Neural cell (in vitro differentiated cells): ENCODE data around the gene VAV3. TPM values are rescaled to one million over a fixed set of nuclear protein-coding genes. Genes with fewer than 3 reads are reported as not detected.

ENCODE experiments used
- H2AFZ ChIP-seq: fragments of 200-600, 300-800 bp; sonication (generic), shearing (Covaris generic); 2 replicates; pipeline ENCODE4 v1.6.0; 2014; ENCODE audit warnings: low read depth, mild to moderate bottlenecking, antibody characterized with exemption, low read length, moderate library complexity
- H3F3A ChIP-seq: fragments of 200-600 bp; shearing (Covaris generic); 2 replicates; pipeline ENCODE4 v1.6.1; 2016; ENCODE audit warnings: mild to moderate bottlenecking, moderate library complexity, mixed read lengths, antibody characterized with exemption, low read length; ENCODE audit not compliant: insufficient read depth, poor library complexity, severe bottlenecking
- H3K27ac ChIP-seq: fragments of 200-600, 300-800 bp; sonication (generic), shearing (Covaris generic); 2 replicates; pipeline ENCODE4 v1.5.1; 2014; ENCODE audit warnings: mild to moderate bottlenecking, low read length, moderate library complexity
- H3K27me3 ChIP-seq: fragments of 300-800, 200-600 bp; sonication (generic), shearing (Covaris generic); 2 replicates; pipeline ENCODE4 v1.6.0; 2014; ENCODE audit warnings: mild to moderate bottlenecking, low read depth, low read length, moderate library complexity; ENCODE audit not compliant: insufficient read depth
- H3K36me3 ChIP-seq: fragments of 300-800, 200-600 bp; sonication (generic), shearing (Covaris generic); 2 replicates; pipeline ENCODE4 v1.5.1; 2014; ENCODE audit warnings: mild to moderate bottlenecking, antibody characterized with exemption, low read length, moderate library complexity; ENCODE audit not compliant: insufficient read depth
- H3K4me2 ChIP-seq: fragments of 300-800, 200-600 bp; sonication (generic), shearing (Covaris generic); 2 replicates; pipeline ENCODE4 v1.6.0; 2014; ENCODE audit warnings: mild to moderate bottlenecking, low read length
- H3K4me3 ChIP-seq: fragments of 300-800, 200-600 bp; sonication (generic), shearing (Covaris generic); 2 replicates; pipeline ENCODE4 v1.5.1; 2014; ENCODE audit warnings: mild to moderate bottlenecking, low read length, moderate library complexity
- H3K79me2 ChIP-seq: fragments of 200-600 bp; shearing (Covaris generic); replicated peaks from 2 replicates; pipeline ENCODE4 v1.6.0; 2014; ENCODE audit warnings: mild to moderate bottlenecking, low read length, moderate library complexity; ENCODE audit not compliant: insufficient read depth
- H3K9ac ChIP-seq: fragments of 300-800, 200-600 bp; sonication (generic), shearing (Covaris generic); 2 replicates; pipeline ENCODE4 v1.6.1; 2016; ENCODE audit warnings: mild to moderate bottlenecking, low read length, mixed read lengths
- H3K9me2 ChIP-seq: fragments of 200-600 bp; shearing (Covaris generic); 2 replicates; pipeline ENCODE4 v1.6.1; 2016; ENCODE audit warnings: mild to moderate bottlenecking, low read length, mixed read lengths; ENCODE audit not compliant: insufficient read depth
- H3K9me3 ChIP-seq: fragments of 200-600, 300-800 bp; sonication (generic), shearing (Covaris generic); 2 replicates; pipeline ENCODE4 v1.6.1; 2016; ENCODE audit warnings: mild to moderate bottlenecking, mixed run types, low read length, moderate library complexity, mixed read lengths
- H4K20me1 ChIP-seq: fragments of 200-600 bp; shearing (Covaris generic); 2 replicates; pipeline ENCODE4 v1.6.1; 2016; ENCODE audit warnings: mild to moderate bottlenecking, mixed run types; ENCODE audit not compliant: insufficient read depth
- CTCF ChIP-seq: fragments of 450-650 bp; IDR thresholded peaks from 2 replicates; pipeline ENCODE4 v1.5.1; 2014; ENCODE audit warnings: antibody characterized with exemption, mild to moderate bottlenecking, moderate library complexity; ENCODE audit not compliant: poor library complexity, severe bottlenecking
- EP300 ChIP-seq: fragments of 450-650 bp; conservative IDR thresholded peaks from 2 replicates; pipeline ENCODE4 v1.6.1; 2014; ENCODE audit warnings: antibody characterized with exemption, mild to moderate bottlenecking, moderate library complexity; ENCODE audit not compliant: poor library complexity, severe bottlenecking
- EZH2 ChIP-seq: fragments of 200-600, 300-800 bp; shearing (Covaris generic), sonication (generic); IDR thresholded peaks from 2 replicates; pipeline ENCODE4 v1.6.1; 2014; ENCODE audit warnings: antibody characterized with exemption, low read length, borderline replicate concordance, mild to moderate bottlenecking; ENCODE audit not compliant: insufficient read depth, poor library complexity, severe bottlenecking
- MXI1 ChIP-seq: fragments of 450-650 bp; conservative IDR thresholded peaks from 2 replicates; pipeline ENCODE4 v1.6.1; 2014; ENCODE audit warnings: antibody characterized with exemption, mild to moderate bottlenecking; ENCODE audit not compliant: poor library complexity, severe bottlenecking
- POLR2AphosphoS5 ChIP-seq: IDR thresholded peaks from 2 replicates; pipeline ENCODE4 v1.6.1; 2012
- RAD21 ChIP-seq: fragments of 450-650 bp; conservative IDR thresholded peaks from 2 replicates; pipeline ENCODE4 v1.6.1; 2014; ENCODE audit warnings: antibody characterized with exemption, mild to moderate bottlenecking, moderate library complexity
- REST ChIP-seq: IDR thresholded peaks from 2 replicates; pipeline ENCODE4 v1.6.1; 2012; ENCODE audit warnings: borderline replicate concordance
- SMC3 ChIP-seq: fragments of 450-650 bp; conservative IDR thresholded peaks from 2 replicates; pipeline ENCODE4 v1.6.1; 2014; ENCODE audit warnings: antibody characterized with exemption, mild to moderate bottlenecking, moderate library complexity; ENCODE audit not compliant: poor library complexity
- TAF1 ChIP-seq: IDR thresholded peaks from 2 replicates; pipeline ENCODE4 v1.6.1; 2012; ENCODE audit warnings: low read depth
- polyA plus RNA-seq: library from polyadenylated mRNA; depleted of rRNA; stranded (reverse); fragments of >200 nt; gene quantifications from 2 replicates; pipeline ENCODE4 v1.2.3, GENCODE V29; 2014

Gene VAV3
- polyA plus RNA-seq, 1 donor from 2014 or later, result 7.6 TPM

- Histone ChIP-seq H3K27me3 (no peaks in the 10 kb centered on the region), H3F3A (no peaks in the 10 kb centered on the region), H3K79me2 (no peaks in the 10 kb centered on the region), H3K4me3 (no peak overlapping the region), H2AFZ (no peak overlapping the region), H3K9me3 (no peaks in the 10 kb centered on the region), H3K9ac (no peak overlapping the region), H3K9me2 (no peaks in the 10 kb centered on the region), H3K36me3 (no peaks in the 10 kb centered on the region), H4K20me1 (no peaks in the 10 kb centered on the region), H3K4me2 (no peak overlapping the region), H3K27ac (no peak overlapping the region)
- TF ChIP-seq SMC3 (no peak), POLR2AphosphoS5 (no peak), TAF1 (no peak), RAD21 (no peak), CTCF (no peak), EZH2 (no peak), MXI1 (no peak), EP300 (no peak), REST (no peak)
Measured at GRCh38 chr1:107664982-107665925, 299.7 kb downstream of the VAV3 start.

GRCh38 chr1:107662971-107663370 lies 302.0 kb downstream of the VAV3 start:
- no peak overlapping the region for H2AFZ ChIP-seq
- no peak overlapping the region for H3K9ac ChIP-seq
- no peaks in the 10 kb centered on the region for H4K20me1 ChIP-seq
- TF ChIP-seq TAF1, result no peak
- TF ChIP-seq RAD21, result no peak
- no peak for TF ChIP-seq MXI1
- no peak for TF ChIP-seq REST
- TF ChIP-seq SMC3, result no peak
- TF ChIP-seq CTCF, result no peak
- TF ChIP-seq POLR2AphosphoS5, result no peak
- no peak for TF ChIP-seq EP300
- TF ChIP-seq EZH2, result no peak
- no peak overlapping the region for H3K4me2 ChIP-seq
- H3K9me3 ChIP-seq, result no peaks in the 10 kb centered on the region
- no peaks in the 10 kb centered on the region for H3K36me3 ChIP-seq
- H3F3A ChIP-seq, result no peaks in the 10 kb centered on the region
- H3K4me3 ChIP-seq, result no peak overlapping the region
- no peaks in the 10 kb centered on the region for H3K79me2 ChIP-seq
- H3K9me2 ChIP-seq, result no peaks in the 10 kb centered on the region
- no peaks in the 10 kb centered on the region for H3K27me3 ChIP-seq
- H3K27ac ChIP-seq, result no peak overlapping the region
